Epithelial cell of proximal tubule (primary cell): ENCODE results near the gene ASB18. TPM values are rescaled to one million over a fixed set of nuclear protein-coding genes. Genes with fewer than 3 reads are reported as not detected.

Source experiments
- DNase-seq: peaks from one replicate; pipeline ENCODE4 v3.0.0-alpha.2; 2011; ENCODE audit warnings: low read depth
- H3K4me3 ChIP-seq: 2 replicates; pipeline ENCODE4 v1.5.1; 2011; ENCODE audit warnings: low read depth, mild to moderate bottlenecking, low read length
- total RNA-seq: library from RNA; depleted of rRNA; stranded (reverse); fragments of >200 nt; gene quantifications from 2 replicates; pipeline ENCODE4 v1.2.3, GENCODE V29; 2015
- TF ChIP-seq, protein P1 (sequence below): conservative IDR thresholded peaks from 2 replicates; pipeline ENCODE4 v1.5.1; 2012; ENCODE audit warnings: low read depth, mild to moderate bottlenecking, low read length

The ASB18 gene
- total RNA-seq, 1 donor from 2014 or later: not detected

DNA sequence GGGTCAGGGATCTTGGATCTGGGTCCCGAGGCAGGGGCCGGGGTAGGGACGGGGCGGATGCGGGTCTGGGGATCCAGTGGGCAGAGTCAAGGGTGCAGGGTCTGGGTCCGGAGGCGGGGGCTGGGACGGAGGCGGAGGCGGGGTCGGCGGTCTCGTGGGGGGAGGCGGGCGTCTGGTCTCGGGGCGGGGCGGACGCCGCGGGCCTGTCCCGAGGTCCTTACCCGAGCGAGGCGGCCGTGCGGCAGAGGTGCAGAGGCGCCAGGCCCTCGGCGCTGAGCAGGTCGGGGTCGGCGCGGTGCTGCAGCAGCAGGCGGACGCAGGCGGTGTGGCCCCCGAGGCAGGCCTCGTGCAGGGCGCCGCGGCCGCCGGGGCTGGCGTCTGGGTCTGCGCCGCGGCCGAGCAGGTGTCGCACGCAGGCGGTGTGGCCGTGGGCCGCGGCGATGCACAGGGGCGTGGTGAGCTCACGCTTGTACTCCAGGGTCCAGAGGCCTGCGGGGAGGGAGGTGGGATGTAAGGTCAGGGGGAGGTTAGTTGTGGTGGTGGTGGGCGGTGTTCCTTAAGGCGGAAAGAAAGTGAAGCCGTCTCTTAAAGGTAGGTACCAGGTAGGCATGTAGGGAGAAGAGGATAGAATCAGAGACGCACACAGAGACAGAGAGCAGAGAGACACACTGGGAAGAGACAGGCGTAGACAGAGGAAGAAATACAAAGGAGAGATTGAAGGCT lies 26.6 kb downstream of the ASB18 start:
- DNase-seq: no peak
- no peak overlapping the region for H3K4me3 ChIP-seq
- TF ChIP-seq, protein P1, sequence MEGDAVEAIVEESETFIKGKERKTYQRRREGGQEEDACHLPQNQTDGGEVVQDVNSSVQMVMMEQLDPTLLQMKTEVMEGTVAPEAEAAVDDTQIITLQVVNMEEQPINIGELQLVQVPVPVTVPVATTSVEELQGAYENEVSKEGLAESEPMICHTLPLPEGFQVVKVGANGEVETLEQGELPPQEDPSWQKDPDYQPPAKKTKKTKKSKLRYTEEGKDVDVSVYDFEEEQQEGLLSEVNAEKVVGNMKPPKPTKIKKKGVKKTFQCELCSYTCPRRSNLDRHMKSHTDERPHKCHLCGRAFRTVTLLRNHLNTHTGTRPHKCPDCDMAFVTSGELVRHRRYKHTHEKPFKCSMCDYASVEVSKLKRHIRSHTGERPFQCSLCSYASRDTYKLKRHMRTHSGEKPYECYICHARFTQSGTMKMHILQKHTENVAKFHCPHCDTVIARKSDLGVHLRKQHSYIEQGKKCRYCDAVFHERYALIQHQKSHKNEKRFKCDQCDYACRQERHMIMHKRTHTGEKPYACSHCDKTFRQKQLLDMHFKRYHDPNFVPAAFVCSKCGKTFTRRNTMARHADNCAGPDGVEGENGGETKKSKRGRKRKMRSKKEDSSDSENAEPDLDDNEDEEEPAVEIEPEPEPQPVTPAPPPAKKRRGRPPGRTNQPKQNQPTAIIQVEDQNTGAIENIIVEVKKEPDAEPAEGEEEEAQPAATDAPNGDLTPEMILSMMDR: no peak

DNA sequence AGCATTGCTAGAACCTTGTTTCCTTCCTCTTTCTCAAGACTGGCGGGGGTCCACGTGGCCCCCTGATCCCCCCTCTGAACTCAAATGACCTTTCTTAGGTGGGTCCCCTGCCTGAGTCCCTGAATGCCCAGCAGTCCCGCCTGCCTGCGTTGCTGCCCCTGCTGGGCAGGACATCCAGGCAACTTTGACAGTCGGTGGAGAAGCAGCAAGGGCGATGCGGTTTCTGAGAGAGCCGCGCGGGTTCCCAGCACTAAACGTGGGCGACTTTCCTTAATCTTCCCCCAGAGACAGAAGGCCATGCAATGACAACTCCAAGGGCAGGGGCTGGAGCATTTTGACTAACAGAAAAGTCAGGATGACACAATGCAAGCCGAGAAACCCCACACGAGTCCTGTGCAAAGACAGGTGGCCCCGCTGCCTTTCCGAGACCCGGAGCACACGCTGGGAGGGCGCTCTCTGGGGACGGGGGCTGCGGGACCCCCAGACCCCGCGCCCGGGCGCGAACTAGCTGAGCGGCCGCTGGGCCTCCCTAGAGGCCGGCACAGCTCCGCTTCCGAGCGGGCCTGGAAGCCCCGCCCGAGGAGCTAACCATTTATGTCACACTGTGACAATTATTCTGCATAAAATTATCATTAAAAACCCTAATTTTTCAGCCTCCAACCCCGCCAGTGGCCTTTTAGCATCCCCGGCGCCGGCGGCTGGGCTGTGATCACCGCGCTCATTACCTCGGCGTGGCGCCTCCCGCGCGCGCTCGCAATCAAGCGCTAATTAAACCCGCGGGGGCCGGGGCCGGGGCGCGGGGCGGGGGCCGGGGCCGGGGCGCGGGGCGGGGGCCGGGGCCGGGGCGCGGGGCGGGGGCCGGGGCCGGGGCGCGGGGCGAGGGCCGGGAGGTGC lies 27.4 kb downstream of the ASB18 start:
- TF ChIP-seq, protein P1: no peak
- DNase-seq: no peak
- H3K4me3 ChIP-seq: peak overlapping the region; percentile 3

DNA sequence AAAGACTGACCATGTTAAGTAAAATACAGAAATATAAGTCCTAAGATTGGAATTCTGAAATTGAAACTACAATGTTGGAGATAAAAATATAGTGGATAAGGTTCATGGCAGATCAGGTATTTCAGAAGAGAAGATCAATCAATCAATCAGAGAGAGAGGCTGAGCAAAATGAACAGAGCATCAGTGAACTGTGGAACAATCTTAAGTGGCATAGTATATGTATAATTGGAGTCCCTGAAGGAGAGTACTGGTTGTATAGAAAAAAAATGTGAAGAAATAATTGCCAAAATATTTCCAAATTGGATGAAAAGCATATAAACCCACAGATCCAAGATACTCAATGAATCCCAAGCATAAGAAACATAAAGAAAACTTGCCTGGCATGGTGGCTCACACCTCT lies 35.0 kb downstream of the ASB18 start:
- DNase-seq: no peak
- no peak overlapping the region for H3K4me3 ChIP-seq
- TF ChIP-seq, protein P1: no peak

DNA sequence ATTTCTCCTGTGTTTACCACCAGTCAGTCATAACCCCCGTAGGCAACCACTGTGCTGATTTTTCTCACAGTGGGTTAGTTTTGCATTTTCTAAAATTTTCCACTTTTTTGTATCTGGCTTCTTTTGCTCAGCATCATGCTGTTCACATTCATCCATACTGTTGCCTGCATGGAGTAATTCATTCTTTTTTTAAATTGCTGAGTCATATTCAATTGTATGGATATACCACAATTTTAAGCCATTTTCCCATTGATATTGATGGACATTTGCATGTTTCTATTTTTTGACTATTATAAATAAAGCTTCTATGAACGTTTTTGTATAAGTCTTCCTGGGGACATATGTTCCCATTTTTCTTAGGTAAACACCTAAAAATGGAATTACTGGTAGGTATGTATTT lies 40.5 kb downstream of the ASB18 start:
- no peak overlapping the region for H3K4me3 ChIP-seq
- TF ChIP-seq, protein P1: no peak
- no peak for DNase-seq

DNA sequence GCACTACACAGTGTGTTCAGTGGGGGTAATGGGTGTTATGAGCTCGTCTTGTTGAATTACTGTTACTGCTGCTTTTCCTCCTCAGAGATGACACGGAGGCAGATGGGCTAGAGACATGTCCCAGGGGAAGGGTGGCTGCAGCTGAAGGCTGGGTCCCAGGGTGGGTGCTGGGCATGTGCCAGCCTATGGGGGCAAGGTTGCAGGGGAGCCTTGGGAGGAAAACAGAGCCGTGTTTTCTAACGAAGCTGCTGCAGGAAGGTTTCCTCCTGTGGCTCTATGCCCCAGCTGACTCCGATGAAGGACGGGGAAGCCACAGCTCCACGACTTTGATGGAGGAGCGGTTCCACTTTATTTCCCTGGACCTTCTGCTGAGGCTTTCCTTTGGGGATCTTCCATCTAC lies 42.4 kb downstream of the ASB18 start:
- TF ChIP-seq, protein P1: no peak
- DNase-seq: no peak

DNA sequence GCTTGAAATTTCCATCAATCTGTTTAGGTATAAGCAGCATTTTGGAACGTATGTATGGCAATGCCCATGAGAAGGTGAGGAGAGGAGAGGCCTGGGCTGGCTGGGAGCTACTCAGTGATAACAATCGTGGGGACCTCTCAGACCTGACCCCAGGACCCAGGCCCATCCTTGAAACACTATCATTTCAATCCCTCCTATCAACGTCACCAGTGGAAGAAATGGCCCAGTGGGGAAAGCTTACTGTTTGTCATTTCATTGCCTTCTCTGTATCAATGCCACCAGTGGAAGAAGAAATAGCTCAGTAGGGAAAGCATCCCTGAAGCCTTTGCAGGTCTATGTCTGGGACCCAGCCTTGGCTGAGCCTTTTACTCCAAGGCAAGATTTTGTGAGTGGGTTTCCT lies 44.8 kb downstream of the ASB18 start:
- TF ChIP-seq, protein P1: no peak
- no peak overlapping the region for H3K4me3 ChIP-seq
- DNase-seq: no peak

More for the DNA sequence above, 42.4 kb downstream of the ASB18 start:
- no peak overlapping the region for H3K4me3 ChIP-seq
